Calu3 (cell line): Measurements from ENCODE around the gene HAGHL. TPM values are rescaled to one million over a fixed set of nuclear protein-coding genes. Genes with fewer than 3 reads are reported as not detected.

Experiments
- BruUV-seq: library from RNA; stranded (reverse); fragments of 400-500 nt; replicated peaks from 2 replicates; lab custom pipeline; 2021; lab: Mats Ljungman, UMichigan
- CTCF ChIA-PET: fragments of 300-600 bp; sonication (Branson Sonifier 250); formaldehyde crosslinking; loops from one replicate; lab custom pipeline; 2022; ENCODE audit warnings: antibody characterized with exemption; lab: Charles Lee
- DNase-seq: peaks from one replicate; pipeline ENCODE4 v3.0.0; 2022
- H3K27ac Mint-ChIP-seq: one replicate; pipeline ENCODE4 v1.8.0; 2022; ENCODE audit warnings: mixed read lengths; ENCODE audit not compliant: unreplicated experiment
- H3K27me3 Mint-ChIP-seq: one replicate; pipeline ENCODE4 v1.8.0; 2022; ENCODE audit warnings: mixed read lengths; ENCODE audit not compliant: unreplicated experiment
- H3K36me3 Mint-ChIP-seq: one replicate; pipeline ENCODE4 v1.8.0; 2022; ENCODE audit warnings: mild to moderate bottlenecking, moderate library complexity, mixed read lengths; ENCODE audit not compliant: insufficient read depth, unreplicated experiment
- H3K4me1 Mint-ChIP-seq: one replicate; pipeline ENCODE4 v1.8.0; 2022; ENCODE audit warnings: mild to moderate bottlenecking, low read depth, mixed read lengths; ENCODE audit not compliant: unreplicated experiment
- H3K4me3 Mint-ChIP-seq: one replicate; pipeline ENCODE4 v1.8.0; 2022; ENCODE audit warnings: mild to moderate bottlenecking, low read depth, moderate library complexity, mixed read lengths; ENCODE audit not compliant: unreplicated experiment
- H3K9me3 Mint-ChIP-seq: one replicate; pipeline ENCODE4 v1.8.0; 2022; ENCODE audit warnings: low read depth, mixed read lengths; ENCODE audit not compliant: unreplicated experiment
- intact Hi-C: fragments of 100-400 bp; cut with micrococcal nuclease; formaldehyde crosslinking; loops from one replicate; pipeline ENCODE4 v1.10.0; 2022; ENCODE audit not compliant: unreplicated experiment
- total RNA-seq: library from RNA; stranded (reverse); gene quantifications from 2 replicates; pipeline ENCODE4 v1.2.3, GENCODE V29; 2022
- TF ChIP-seq, protein P1 (sequence below): fragments of 200-600 bp; IDR thresholded peaks from one replicate; pipeline ENCODE4 v1.8.0; 2022; ENCODE audit warnings: antibody characterized with exemption; ENCODE audit not compliant: unreplicated experiment

The HAGHL gene
- total RNA-seq, 1 experiment from 2014 or later: 11.7 TPM

DNA sequence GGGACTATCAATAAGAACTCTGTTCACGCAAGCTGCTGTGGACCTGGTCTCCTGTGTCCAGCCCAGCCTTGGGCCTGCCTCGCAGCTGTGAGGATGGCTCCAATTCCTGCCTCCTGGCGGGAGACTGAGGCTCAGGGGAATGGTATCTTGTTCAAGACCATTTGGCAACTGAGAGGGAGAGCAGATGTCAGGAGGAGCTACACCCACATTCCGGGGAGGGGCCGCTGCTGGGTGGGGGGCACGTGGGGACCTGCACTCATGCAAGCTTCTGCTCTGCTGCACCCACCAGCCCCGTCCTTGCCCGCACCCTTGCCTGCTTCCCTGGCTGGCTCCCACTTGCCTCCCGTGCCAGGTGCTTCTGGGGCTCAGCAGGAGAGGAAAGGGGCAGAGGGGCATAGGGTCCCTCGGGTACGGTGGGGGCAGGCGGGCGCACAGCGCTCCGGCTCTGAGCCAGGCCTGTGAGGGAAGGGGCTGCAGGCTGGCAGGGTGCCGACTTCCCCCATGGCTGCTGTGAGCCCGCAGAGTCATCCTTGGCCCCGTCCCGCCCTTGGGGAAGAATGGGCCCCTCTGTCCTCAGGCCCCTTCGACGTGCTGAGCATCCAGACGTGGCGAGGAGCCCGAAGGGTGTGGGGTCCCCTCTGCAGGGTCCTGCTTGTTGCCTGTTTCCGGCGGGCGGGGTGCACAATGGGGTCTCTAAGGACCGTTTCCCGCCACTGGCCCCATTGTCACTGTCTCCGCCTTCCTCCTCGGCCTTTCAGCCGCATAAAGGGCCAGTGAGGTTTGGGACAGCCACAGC lies 9.3 kb upstream of the HAGHL start:
- CTCF ChIA-PET: no interaction called here
- TF ChIP-seq, protein P1, sequence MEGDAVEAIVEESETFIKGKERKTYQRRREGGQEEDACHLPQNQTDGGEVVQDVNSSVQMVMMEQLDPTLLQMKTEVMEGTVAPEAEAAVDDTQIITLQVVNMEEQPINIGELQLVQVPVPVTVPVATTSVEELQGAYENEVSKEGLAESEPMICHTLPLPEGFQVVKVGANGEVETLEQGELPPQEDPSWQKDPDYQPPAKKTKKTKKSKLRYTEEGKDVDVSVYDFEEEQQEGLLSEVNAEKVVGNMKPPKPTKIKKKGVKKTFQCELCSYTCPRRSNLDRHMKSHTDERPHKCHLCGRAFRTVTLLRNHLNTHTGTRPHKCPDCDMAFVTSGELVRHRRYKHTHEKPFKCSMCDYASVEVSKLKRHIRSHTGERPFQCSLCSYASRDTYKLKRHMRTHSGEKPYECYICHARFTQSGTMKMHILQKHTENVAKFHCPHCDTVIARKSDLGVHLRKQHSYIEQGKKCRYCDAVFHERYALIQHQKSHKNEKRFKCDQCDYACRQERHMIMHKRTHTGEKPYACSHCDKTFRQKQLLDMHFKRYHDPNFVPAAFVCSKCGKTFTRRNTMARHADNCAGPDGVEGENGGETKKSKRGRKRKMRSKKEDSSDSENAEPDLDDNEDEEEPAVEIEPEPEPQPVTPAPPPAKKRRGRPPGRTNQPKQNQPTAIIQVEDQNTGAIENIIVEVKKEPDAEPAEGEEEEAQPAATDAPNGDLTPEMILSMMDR: no peak

DNA sequence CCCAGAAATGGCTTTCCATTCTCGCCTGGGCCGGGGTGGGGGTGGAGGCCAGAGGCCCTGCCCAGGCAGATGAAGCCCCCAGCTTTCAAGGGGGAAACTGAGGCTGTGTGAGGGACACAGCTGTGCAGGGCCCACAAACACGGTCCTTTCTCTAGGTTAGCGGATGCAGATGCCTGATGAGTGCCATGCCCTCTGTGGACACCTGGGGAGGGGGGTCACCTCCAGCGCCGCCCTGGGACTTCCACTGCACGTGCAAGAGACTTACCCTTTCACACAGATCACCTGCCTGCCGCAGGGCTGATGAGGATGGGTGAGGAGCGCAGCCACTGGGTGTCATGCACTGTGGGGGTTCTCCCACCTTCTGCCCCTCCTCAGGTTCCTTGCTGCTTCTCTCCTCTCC lies 8.5 kb upstream of the HAGHL start:
- CTCF ChIA-PET: no interaction called here

More for the DNA sequence above, 9.3 kb upstream of the HAGHL start:
- Mint-ChIP-seq H3K27ac (no peak overlapping the region), H3K9me3 (no peaks in the 10 kb centered on the region), H3K36me3 (peaks cover 86% of the 10 kb centered on the region), H3K4me1 (peaks cover 27% of the 10 kb centered on the region), H3K27me3 (no peaks in the 10 kb centered on the region), H3K4me3 (no peak overlapping the region)
- no TSS peak for BruUV-seq
- intact Hi-C loops: no loop called here
- no peak for DNase-seq

DNA sequence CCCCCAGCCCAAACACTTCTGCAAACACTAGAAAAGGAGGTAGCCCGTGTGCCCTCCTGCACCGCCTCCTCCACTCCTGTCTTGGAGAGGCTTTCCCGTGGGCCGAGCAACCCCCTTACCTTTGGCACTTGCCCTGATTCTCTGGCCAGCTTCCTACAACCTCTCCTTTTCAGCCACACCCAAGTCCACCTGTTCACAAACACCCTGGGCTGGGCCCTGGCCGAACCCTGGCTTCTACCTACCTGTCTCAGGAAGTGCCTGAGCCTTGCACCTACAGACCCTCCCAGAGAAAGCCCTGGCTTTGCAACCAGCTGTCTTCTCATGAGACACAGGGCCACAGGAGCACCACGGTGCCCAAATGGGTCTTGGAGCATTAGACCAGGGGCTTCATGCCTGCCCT lies 8.0 kb upstream of the HAGHL start:
- peak overlapping the region; percentile 77 for H3K27ac Mint-ChIP-seq
- DNase-seq: no peak
- BruUV-seq: no TSS peak

More for the DNA sequence above, 8.5 kb upstream of the HAGHL start:
- peaks cover 27% of the 10 kb centered on the region for H3K4me1 Mint-ChIP-seq
- BruUV-seq: no TSS peak
- peaks cover 82% of the 10 kb centered on the region for H3K36me3 Mint-ChIP-seq
- TF ChIP-seq, protein P1: no peak
- peak overlapping the region; percentile 77 for H3K27ac Mint-ChIP-seq
- intact Hi-C loops: no loop called here
- no peak for DNase-seq
- peak overlapping the region; percentile 84 for H3K4me3 Mint-ChIP-seq
- H3K27me3 Mint-ChIP-seq: no peaks in the 10 kb centered on the region
- H3K9me3 Mint-ChIP-seq: no peaks in the 10 kb centered on the region

DNA sequence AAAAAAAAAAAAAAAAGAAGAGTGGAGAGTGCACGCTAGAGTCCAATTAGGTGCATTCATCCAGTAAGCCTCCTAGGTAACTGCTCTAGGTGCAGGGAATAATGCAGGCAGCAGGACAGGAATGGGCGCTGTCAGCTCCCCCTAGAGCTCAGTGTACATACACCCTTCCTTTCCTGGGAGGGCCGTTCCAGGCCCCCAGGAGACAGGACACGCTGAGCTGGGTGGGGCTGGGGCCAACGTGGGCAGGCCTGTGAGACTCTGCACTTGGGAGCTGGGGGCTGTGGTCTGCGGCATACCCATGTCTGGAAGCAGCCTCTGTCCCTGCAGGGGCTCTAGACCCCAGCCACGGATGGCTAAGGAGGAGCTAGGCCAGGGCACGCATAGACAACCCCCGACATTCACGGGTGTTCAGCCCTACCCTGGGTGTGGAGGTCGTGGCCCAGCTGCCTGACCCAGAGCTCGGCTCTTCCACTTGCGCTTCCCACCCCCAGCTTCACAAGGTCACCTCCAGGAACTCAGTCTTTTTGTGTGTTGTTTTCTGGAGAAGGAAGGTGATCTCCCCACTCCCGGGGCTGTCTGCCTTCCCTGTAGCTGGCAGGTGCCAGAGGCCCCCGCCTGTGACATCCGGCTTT lies 7.0 kb upstream of the HAGHL start:
- BruUV-seq: TSS peak; percentile 74
- TF ChIP-seq, protein P1: peak; percentile 45
- Mint-ChIP-seq H3K27ac (peak overlapping the region; percentile 77), H3K4me3 (peak overlapping the region; percentile 84), H3K27me3 (no peaks in the 10 kb centered on the region), H3K9me3 (no peaks in the 10 kb centered on the region), H3K36me3 (peaks cover 77% of the 10 kb centered on the region), H3K4me1 (peaks cover 27% of the 10 kb centered on the region)
- DNase-seq: peak; percentile 62
- CTCF ChIA-PET: interaction anchor here (0.6 to 1.2 kb wide), 9 partner anchors 20 to 317 kb away, joined by 3 to 5 read pairs (median 4); partner anchors contain the start of genes CHTF18, CIAO3, MSLN and RPUSD1
- intact Hi-C loops: no loop called here

More for the DNA sequence above, 8.0 kb upstream of the HAGHL start:
- Mint-ChIP-seq H3K4me1 (peaks cover 27% of the 10 kb centered on the region), H3K9me3 (no peaks in the 10 kb centered on the region), H3K36me3 (peaks cover 82% of the 10 kb centered on the region), H3K4me3 (peak overlapping the region; percentile 84), H3K27me3 (no peaks in the 10 kb centered on the region)
- intact Hi-C loops: no loop called here
- CTCF ChIA-PET: interaction anchor here (1.2 kb wide), 1 partner anchor 42 kb away, joined by 4 read pairs; the partner anchor contains the start of gene MSLN
- TF ChIP-seq, protein P1: no peak
